ENCODE measurements around the gene BCL2L13. TPM values are rescaled to one million over a fixed set of nuclear protein-coding genes. Genes with fewer than 3 reads are reported as not detected.

The BCL2L13 gene
- total RNA-seq, 1 donor from 2014 or later, result 69.0 TPM

- H3K27ac ChIP-seq (ENCODE audit: low read depth, low read length), result peak overlapping the region; percentile 51
These were observed 95.6 kb downstream of the BCL2L13 start for GRCh38 chr22:17734187-17734586.

DNA sequence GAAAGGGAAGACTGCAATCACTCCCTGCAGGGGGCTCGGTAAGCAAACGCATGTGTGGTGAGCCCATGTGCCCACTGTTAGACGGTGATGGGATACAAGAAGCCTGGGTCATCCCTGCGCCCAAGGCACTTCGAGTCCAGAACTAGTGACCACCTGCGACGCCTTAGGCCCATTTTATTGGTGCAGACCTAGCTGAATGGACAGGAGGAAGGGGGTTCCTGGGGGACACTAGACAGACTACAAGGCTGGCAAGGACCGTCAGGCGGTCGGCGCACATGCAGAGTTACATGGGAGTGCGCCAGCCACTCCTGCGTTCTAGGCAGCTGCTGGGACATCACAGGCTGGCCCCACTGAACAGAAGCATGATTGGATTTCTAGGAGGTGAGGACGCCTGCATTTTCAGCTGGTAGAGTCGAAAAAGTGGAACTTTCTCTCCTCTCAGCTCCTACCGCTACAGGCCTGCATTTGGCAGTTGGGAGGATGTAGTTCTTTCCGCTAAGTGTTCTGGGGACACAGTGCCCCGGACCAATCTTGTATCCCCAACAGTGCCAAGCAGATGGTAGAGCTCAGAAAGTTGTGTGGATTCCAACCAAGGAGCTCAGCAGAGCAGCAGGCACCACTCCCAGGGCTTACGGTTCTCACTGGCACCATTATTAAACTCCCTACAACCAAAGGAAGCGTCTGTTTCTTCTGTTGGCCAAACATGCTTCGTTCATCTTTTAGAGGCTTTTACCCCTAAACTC lies 100.0 kb downstream of the BCL2L13 start:
- Mint-ChIP-seq H3K9me3 (ENCODE audit: unreplicated experiment) (no peaks in the 10 kb centered on the region), H3K27ac (ENCODE audit: unreplicated experiment) (no peak overlapping the region), H3K27me3 (ENCODE audit: low read depth, unreplicated experiment) (no peaks in the 10 kb centered on the region), H3K4me3 (ENCODE audit: unreplicated experiment) (no peak overlapping the region), H3K36me3 (ENCODE audit: low read depth, unreplicated experiment) (peaks cover 8% of the 10 kb centered on the region), H3K4me1 (ENCODE audit: low read depth, unreplicated experiment) (peaks cover 14% of the 10 kb centered on the region)
- no peak for DNase-seq (ENCODE audit: low read depth)
- Histone ChIP-seq H3K4me3 (ENCODE audit: insufficient read depth, low read depth, low read length) (no peak overlapping the region), H3K9me3 (ENCODE audit: insufficient read depth, low read depth, low read length) (no peaks in the 10 kb centered on the region), H4K20me1 (ENCODE audit: insufficient read depth, low read length) (peaks cover 17% of the 10 kb centered on the region), H3K4me2 (ENCODE audit: low read length) (no peak overlapping the region), H3K9ac (ENCODE audit: low read length) (no peak overlapping the region), H3K27ac (ENCODE audit: low read depth, low read length) (no peak overlapping the region), H3K36me3 (ENCODE audit: insufficient read depth, low read length) (peaks cover 15% of the 10 kb centered on the region), H3K4me1 (ENCODE audit: insufficient read depth, low read length) (peaks cover 11% of the 10 kb centered on the region), H3K27me3 (ENCODE audit: insufficient read depth, low read length) (no peaks in the 10 kb centered on the region), H2AFZ (ENCODE audit: low read depth, low read length) (no peak overlapping the region), H3K79me2 (ENCODE audit: insufficient read depth, low read length) (no peaks in the 10 kb centered on the region)
- TF ChIP-seq CTCF (IDR thresholded peaks at IDR 0.05; ENCODE audit: insufficient read depth, low read depth, low read length), result no peak
- FAIRE-seq, result no peak

More at GRCh38 chr22:17734187-17734586, 95.6 kb downstream of the BCL2L13 start:
- DNase-seq (ENCODE audit: low read depth) (peak; percentile 47), FAIRE-seq (no peak)
- Histone ChIP-seq H3K9me3 (ENCODE audit: insufficient read depth, low read depth, low read length) (no peaks in the 10 kb centered on the region), H3K27me3 (ENCODE audit: insufficient read depth, low read length) (no peaks in the 10 kb centered on the region), H3K9ac (ENCODE audit: low read length) (peak overlapping the region; percentile 29), H3K4me1 (ENCODE audit: insufficient read depth, low read length) (peaks cover 11% of the 10 kb centered on the region), H4K20me1 (ENCODE audit: insufficient read depth, low read length) (peaks cover 3% of the 10 kb centered on the region), H3K4me2 (ENCODE audit: low read length) (peak overlapping the region; percentile 44), H3K4me3 (ENCODE audit: insufficient read depth, low read depth, low read length) (no peak overlapping the region), H2AFZ (ENCODE audit: low read depth, low read length) (no peak overlapping the region), H3K79me2 (ENCODE audit: insufficient read depth, low read length) (no peaks in the 10 kb centered on the region), H3K36me3 (ENCODE audit: insufficient read depth, low read length) (peaks cover 30% of the 10 kb centered on the region)
- H3K4me3 Mint-ChIP-seq (ENCODE audit: unreplicated experiment), result no peak overlapping the region
- H3K36me3 Mint-ChIP-seq (ENCODE audit: low read depth, unreplicated experiment), result peaks cover 17% of the 10 kb centered on the region
- peak overlapping the region; percentile 24 for H3K27ac Mint-ChIP-seq (ENCODE audit: unreplicated experiment)
- TF ChIP-seq CTCF (IDR thresholded peaks at IDR 0.05; ENCODE audit: insufficient read depth, low read depth, low read length), result no peak
- no peak for TF ChIP-seq EZH2 (IDR thresholded peaks at IDR 0.05; ENCODE audit: insufficient read depth, low read length)
- H3K9me3 Mint-ChIP-seq (ENCODE audit: unreplicated experiment), result no peaks in the 10 kb centered on the region
- no peaks in the 10 kb centered on the region for H3K27me3 Mint-ChIP-seq (ENCODE audit: low read depth, unreplicated experiment)
- H3K4me1 Mint-ChIP-seq (ENCODE audit: low read depth, unreplicated experiment), result peaks cover 18% of the 10 kb centered on the region
